ENCODE results near the gene TENM4.

DNA sequence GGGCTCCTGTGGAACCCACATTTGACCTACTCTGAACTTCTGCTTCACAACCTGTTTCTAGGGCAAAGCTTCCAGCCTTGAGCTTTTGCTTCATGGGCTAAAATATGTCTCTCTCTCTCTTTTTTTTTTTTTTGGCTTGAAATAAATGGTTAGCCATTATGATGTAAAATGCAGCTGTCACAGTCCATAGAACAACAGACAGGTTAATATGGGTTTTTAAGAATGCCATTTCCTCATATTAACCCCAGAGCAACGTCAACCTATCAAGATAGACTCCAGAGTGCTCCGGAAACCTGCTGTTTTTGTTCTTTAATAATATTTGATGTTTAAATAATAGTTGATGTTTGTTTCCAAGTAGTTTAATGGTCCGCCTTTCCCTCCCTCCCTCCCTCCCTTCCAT lies 285.6 kb downstream of the TENM4 start:
- TF ChIP-seq, protein P1, sequence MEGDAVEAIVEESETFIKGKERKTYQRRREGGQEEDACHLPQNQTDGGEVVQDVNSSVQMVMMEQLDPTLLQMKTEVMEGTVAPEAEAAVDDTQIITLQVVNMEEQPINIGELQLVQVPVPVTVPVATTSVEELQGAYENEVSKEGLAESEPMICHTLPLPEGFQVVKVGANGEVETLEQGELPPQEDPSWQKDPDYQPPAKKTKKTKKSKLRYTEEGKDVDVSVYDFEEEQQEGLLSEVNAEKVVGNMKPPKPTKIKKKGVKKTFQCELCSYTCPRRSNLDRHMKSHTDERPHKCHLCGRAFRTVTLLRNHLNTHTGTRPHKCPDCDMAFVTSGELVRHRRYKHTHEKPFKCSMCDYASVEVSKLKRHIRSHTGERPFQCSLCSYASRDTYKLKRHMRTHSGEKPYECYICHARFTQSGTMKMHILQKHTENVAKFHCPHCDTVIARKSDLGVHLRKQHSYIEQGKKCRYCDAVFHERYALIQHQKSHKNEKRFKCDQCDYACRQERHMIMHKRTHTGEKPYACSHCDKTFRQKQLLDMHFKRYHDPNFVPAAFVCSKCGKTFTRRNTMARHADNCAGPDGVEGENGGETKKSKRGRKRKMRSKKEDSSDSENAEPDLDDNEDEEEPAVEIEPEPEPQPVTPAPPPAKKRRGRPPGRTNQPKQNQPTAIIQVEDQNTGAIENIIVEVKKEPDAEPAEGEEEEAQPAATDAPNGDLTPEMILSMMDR (IDR thresholded peaks at IDR 0.05) = no peak
- TF ChIP-seq, protein P2, sequence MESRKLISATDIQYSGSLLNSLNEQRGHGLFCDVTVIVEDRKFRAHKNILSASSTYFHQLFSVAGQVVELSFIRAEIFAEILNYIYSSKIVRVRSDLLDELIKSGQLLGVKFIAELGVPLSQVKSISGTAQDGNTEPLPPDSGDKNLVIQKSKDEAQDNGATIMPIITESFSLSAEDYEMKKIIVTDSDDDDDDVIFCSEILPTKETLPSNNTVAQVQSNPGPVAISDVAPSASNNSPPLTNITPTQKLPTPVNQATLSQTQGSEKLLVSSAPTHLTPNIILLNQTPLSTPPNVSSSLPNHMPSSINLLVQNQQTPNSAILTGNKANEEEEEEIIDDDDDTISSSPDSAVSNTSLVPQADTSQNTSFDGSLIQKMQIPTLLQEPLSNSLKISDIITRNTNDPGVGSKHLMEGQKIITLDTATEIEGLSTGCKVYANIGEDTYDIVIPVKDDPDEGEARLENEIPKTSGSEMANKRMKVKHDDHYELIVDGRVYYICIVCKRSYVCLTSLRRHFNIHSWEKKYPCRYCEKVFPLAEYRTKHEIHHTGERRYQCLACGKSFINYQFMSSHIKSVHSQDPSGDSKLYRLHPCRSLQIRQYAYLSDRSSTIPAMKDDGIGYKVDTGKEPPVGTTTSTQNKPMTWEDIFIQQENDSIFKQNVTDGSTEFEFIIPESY (IDR thresholded peaks at IDR 0.05; ENCODE audit: borderline replicate concordance, low read depth) = no peak
- no peak for TF ChIP-seq JUND (IDR thresholded peaks at IDR 0.05)
- TF ChIP-seq CHD2 (IDR thresholded peaks at IDR 0.05; ENCODE audit: low read length, partially characterized antibody) = no peak
- TF ChIP-seq ELF1 (IDR thresholded peaks at IDR 0.05) = no peak
- TF ChIP-seq POLR2AphosphoS5 (IDR thresholded peaks at IDR 0.05; ENCODE audit: low read depth, low read length) = no peak
- TF ChIP-seq TAF1 (IDR thresholded peaks at IDR 0.05; ENCODE audit: borderline replicate concordance, low read depth, low read length) = no peak
- TF ChIP-seq FOXM1 (IDR thresholded peaks at IDR 0.05; ENCODE audit: low read depth) = no peak
- TF ChIP-seq, protein P3, sequence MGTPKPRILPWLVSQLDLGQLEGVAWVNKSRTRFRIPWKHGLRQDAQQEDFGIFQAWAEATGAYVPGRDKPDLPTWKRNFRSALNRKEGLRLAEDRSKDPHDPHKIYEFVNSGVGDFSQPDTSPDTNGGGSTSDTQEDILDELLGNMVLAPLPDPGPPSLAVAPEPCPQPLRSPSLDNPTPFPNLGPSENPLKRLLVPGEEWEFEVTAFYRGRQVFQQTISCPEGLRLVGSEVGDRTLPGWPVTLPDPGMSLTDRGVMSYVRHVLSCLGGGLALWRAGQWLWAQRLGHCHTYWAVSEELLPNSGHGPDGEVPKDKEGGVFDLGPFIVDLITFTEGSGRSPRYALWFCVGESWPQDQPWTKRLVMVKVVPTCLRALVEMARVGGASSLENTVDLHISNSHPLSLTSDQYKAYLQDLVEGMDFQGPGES (IDR thresholded peaks at IDR 0.05; ENCODE audit: low read depth, low read length) = no peak
- TF ChIP-seq EZH2phosphoT487 (IDR thresholded peaks at IDR 0.05; ENCODE audit: borderline replicate concordance, low read depth) = no peak
- TF ChIP-seq EP300 (IDR thresholded peaks at IDR 0.05; ENCODE audit: borderline replicate concordance in 1 of 2, low read depth in 1 of 2, low read length in 1 of 2) = no peak

Measured in SK-N-SH (cell line).